Measurements from ENCODE around the gene LRP1-AS. TPM values are rescaled to one million over a fixed set of nuclear protein-coding genes. Genes with fewer than 3 reads are reported as not detected.

The LRP1-AS gene
- total and polyA plus RNA-seq, 10 of the 15 experiments (the other 5 are each of a cell fraction or from before 2014, with no cell fraction given), result not detected

DNA sequence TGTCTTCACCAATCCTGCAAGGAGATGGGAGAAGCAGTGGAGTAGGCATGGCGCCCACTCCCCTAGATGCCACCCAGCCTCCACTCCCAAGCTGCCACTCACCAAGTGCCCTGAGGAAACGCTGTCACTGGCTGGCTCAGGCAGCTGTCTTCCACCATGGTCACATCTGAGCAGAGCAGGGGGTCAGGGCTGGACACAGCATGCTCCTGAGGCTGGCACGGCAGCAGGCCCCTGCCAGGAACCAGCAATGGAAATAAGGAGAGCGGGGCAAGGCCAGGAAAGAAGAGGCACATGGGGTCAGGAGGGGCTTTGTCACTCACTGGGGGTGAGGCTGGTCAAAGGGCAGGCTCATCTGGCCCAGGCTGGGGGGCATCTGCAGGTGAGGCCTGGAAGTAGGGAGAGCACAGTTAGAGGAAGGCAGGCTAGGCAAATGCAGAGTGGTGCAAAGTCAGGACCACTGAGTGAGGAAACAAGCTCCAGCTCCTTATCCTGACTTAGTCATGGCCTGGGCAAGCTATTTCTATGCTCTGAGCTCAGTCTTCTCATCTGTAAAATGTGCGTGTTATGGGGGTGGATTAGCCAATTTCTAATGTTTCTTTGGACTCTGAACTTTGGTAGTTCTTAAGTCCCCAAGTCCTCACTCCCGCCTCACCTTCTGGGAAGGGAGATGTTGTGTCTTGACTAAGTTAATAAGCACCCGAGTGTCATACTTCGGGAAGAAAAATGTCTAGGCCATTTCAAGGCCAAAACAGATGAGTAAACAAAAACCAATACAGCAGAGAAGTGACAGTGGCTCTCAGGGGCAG lies 50.5 kb downstream of the LRP1-AS start:
- no peak overlapping the region for H2AFZ ChIP-seq (ENCODE audit: control insufficient read depth, low read depth, low read length)
- H4K20me1 ChIP-seq (ENCODE audit: control insufficient read depth, insufficient read depth), result no peaks in the 10 kb centered on the region
- no peaks in the 10 kb centered on the region for H3K27me3 ChIP-seq (replicated peaks in 1 of 2; ENCODE audit: control insufficient read depth in 2 of 2, insufficient read depth in 2 of 2, low read length in 1 of 2)
- POLR2A ChIA-PET, result interaction anchor here (0.5 to 7.6 kb wide), 5 partner anchors 13 to 413 kb away, joined by 3 to 74 read pairs (median 35); partner anchors contain the start of genes NEMP1 and STAT6
- DNase-seq (ENCODE audit: low read depth, low spot score) (no peak), ATAC-seq (no peak), FAIRE-seq (no peak)
- SMC1A ChIA-PET (ENCODE audit: uncharacterized antibody, unreplicated experiment), result interaction anchor here (1.2 to 10.4 kb wide), 3 partner anchors 12 to 28 kb away, joined by 6 to 120 read pairs (median 9); partner anchors contain the start of genes NEMP1 and STAT6
- H3K4me1 ChIP-seq (ENCODE audit: control insufficient read depth, insufficient read depth, low read length), result peaks cover 26% of the 10 kb centered on the region
- CTCF ChIA-PET, result interaction anchor here (0.7 to 4.2 kb wide), 6 partner anchors 10 to 31 kb away, joined by 3 to 23 read pairs (median 9); partner anchors contain the start of gene STAT6
- no peaks in the 10 kb centered on the region for H3K9me3 ChIP-seq (replicated peaks; ENCODE audit: control insufficient read depth, insufficient read depth, low read length)
- RAD21 ChIA-PET (ENCODE audit: unreplicated experiment), result interaction anchor here (0.8 to 1.2 kb wide), 2 partner anchors 28 to 338 kb away, joined by 3 to 4 read pairs; no protein-coding TSS in a partner anchor
- H3K36me3 ChIP-seq (ENCODE audit: control insufficient read depth in 2 of 2, insufficient read depth in 2 of 2, low read length in 1 of 2), result peaks cover 15 to 30% of the 10 kb centered on the region in 2 experiments
- intact Hi-C loops (cut with micrococcal nuclease; ENCODE audit: unreplicated experiment), result no loop called here
- BruUV-seq (replicated peaks), result no TSS peak
- H3K27ac ChIP-seq (ENCODE audit: control insufficient read depth, insufficient read depth), result no peak overlapping the region; the same call in 1 of the 2 replicates
- no peak overlapping the region for H3K4me3 ChIP-seq
- WGBS (ENCODE audit: insufficient coverage, insufficient replicate concordance, low lambda C conversion rate, missing lambda C conversion rate), result 78% methylated on average over 8 of the region's 8 CpGs
- H3K4me2 ChIP-seq (ENCODE audit: control insufficient read depth, insufficient read depth), result no peak overlapping the region
- H3K79me2 ChIP-seq (ENCODE audit: control insufficient read depth, insufficient read depth, low read length), result peaks cover 9% of the 10 kb centered on the region
- H3K9ac ChIP-seq (ENCODE audit: control insufficient read depth, insufficient read depth, low read length), result no peak overlapping the region
- in situ Hi-C loops (cut with MboI), result no loop called here
- TF ChIP-seq, protein P1, sequence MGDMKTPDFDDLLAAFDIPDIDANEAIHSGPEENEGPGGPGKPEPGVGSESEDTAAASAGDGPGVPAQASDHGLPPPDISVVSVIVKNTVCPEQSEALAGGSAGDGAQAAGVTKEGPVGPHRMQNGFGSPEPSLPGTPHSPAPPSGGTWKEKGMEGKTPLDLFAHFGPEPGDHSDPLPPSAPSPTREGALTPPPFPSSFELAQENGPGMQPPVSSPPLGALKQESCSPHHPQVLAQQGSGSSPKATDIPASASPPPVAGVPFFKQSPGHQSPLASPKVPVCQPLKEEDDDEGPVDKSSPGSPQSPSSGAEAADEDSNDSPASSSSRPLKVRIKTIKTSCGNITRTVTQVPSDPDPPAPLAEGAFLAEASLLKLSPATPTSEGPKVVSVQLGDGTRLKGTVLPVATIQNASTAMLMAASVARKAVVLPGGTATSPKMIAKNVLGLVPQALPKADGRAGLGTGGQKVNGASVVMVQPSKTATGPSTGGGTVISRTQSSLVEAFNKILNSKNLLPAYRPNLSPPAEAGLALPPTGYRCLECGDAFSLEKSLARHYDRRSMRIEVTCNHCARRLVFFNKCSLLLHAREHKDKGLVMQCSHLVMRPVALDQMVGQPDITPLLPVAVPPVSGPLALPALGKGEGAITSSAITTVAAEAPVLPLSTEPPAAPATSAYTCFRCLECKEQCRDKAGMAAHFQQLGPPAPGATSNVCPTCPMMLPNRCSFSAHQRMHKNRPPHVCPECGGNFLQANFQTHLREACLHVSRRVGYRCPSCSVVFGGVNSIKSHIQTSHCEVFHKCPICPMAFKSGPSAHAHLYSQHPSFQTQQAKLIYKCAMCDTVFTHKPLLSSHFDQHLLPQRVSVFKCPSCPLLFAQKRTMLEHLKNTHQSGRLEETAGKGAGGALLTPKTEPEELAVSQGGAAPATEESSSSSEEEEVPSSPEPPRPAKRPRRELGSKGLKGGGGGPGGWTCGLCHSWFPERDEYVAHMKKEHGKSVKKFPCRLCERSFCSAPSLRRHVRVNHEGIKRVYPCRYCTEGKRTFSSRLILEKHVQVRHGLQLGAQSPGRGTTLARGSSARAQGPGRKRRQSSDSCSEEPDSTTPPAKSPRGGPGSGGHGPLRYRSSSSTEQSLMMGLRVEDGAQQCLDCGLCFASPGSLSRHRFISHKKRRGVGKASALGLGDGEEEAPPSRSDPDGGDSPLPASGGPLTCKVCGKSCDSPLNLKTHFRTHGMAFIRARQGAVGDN (IDR thresholded peaks at IDR 0.05), result no peak
- TF ChIP-seq, protein P2, sequence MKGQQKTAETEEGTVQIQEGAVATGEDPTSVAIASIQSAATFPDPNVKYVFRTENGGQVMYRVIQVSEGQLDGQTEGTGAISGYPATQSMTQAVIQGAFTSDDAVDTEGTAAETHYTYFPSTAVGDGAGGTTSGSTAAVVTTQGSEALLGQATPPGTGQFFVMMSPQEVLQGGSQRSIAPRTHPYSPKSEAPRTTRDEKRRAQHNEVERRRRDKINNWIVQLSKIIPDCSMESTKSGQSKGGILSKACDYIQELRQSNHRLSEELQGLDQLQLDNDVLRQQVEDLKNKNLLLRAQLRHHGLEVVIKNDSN (IDR thresholded peaks at IDR 0.05; ENCODE audit: borderline replicate concordance, extremely low read length, insufficient read depth, low read depth, low read length), result no peak
- TF ChIP-seq GATAD2B (conservative IDR thresholded peaks at IDR 0.05; ENCODE audit: low read depth), result no peak
- TF ChIP-seq, protein P3, sequence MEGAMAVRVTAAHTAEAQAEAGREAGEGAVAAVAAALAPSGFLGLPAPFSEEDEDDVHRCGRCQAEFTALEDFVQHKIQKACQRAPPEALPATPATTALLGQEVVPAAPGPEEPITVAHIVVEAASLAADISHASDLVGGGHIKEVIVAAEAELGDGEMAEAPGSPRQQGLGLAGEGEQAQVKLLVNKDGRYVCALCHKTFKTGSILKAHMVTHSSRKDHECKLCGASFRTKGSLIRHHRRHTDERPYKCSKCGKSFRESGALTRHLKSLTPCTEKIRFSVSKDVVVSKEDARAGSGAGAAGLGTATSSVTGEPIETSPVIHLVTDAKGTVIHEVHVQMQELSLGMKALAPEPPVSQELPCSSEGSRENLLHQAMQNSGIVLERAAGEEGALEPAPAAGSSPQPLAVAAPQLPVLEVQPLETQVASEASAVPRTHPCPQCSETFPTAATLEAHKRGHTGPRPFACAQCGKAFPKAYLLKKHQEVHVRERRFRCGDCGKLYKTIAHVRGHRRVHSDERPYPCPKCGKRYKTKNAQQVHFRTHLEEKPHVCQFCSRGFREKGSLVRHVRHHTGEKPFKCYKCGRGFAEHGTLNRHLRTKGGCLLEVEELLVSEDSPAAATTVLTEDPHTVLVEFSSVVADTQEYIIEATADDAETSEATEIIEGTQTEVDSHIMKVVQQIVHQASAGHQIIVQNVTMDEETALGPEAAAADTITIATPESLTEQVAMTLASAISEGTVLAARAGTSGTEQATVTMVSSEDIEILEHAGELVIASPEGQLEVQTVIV (IDR thresholded peaks at IDR 0.05; ENCODE audit: borderline replicate concordance, partially characterized antibody), result no peak
- no peak for TF ChIP-seq SMAD5 (IDR thresholded peaks at IDR 0.05; ENCODE audit: low read depth)
- TF ChIP-seq, protein P4, sequence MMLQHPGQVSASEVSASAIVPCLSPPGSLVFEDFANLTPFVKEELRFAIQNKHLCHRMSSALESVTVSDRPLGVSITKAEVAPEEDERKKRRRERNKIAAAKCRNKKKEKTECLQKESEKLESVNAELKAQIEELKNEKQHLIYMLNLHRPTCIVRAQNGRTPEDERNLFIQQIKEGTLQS (IDR thresholded peaks at IDR 0.05; ENCODE audit: borderline replicate concordance, extremely low read depth, low read depth, low read length), result no peak
- TF ChIP-seq, protein P5, sequence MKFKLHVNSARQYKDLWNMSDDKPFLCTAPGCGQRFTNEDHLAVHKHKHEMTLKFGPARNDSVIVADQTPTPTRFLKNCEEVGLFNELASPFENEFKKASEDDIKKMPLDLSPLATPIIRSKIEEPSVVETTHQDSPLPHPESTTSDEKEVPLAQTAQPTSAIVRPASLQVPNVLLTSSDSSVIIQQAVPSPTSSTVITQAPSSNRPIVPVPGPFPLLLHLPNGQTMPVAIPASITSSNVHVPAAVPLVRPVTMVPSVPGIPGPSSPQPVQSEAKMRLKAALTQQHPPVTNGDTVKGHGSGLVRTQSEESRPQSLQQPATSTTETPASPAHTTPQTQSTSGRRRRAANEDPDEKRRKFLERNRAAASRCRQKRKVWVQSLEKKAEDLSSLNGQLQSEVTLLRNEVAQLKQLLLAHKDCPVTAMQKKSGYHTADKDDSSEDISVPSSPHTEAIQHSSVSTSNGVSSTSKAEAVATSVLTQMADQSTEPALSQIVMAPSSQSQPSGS (IDR thresholded peaks at IDR 0.05; ENCODE audit: low read length), result no peak
- TF ChIP-seq TARDBP (IDR thresholded peaks at IDR 0.05; ENCODE audit: borderline replicate concordance), result no peak
- no peak for TF ChIP-seq HDGF (IDR thresholded peaks at IDR 0.05)
- TF ChIP-seq, protein P6, sequence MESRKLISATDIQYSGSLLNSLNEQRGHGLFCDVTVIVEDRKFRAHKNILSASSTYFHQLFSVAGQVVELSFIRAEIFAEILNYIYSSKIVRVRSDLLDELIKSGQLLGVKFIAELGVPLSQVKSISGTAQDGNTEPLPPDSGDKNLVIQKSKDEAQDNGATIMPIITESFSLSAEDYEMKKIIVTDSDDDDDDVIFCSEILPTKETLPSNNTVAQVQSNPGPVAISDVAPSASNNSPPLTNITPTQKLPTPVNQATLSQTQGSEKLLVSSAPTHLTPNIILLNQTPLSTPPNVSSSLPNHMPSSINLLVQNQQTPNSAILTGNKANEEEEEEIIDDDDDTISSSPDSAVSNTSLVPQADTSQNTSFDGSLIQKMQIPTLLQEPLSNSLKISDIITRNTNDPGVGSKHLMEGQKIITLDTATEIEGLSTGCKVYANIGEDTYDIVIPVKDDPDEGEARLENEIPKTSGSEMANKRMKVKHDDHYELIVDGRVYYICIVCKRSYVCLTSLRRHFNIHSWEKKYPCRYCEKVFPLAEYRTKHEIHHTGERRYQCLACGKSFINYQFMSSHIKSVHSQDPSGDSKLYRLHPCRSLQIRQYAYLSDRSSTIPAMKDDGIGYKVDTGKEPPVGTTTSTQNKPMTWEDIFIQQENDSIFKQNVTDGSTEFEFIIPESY (IDR thresholded peaks at IDR 0.05), result no peak

Data from GM12878 (cell line).